Parathyroid adenoma (tissue), 2 donors: ENCODE measurements around the gene ILDR1.

Source experiments
- H2AFZ ChIP-seq: fragments of 300-600 bp; sonication (generic); one replicate; pipeline ENCODE4 v1.7.0; 2017; ENCODE audit warnings: antibody characterized with exemption, mild to moderate bottlenecking
- H3K27ac ChIP-seq: fragments of 300-600 bp; sonication (generic); one replicate; pipeline ENCODE4 v1.7.0; 2017
- H3K27me3 ChIP-seq: fragments of 300-600 bp; sonication (generic); one replicate; pipeline ENCODE4 v1.7.0; 2017; ENCODE audit warnings: low read length; ENCODE audit not compliant: control insufficient read depth, insufficient read depth
- H3K36me3 ChIP-seq: fragments of 300-600 bp; sonication (generic); one replicate; pipeline ENCODE4 v1.7.0; 2017; ENCODE audit warnings: low read length; ENCODE audit not compliant: control insufficient read depth, insufficient read depth
- H3K4me1 ChIP-seq: fragments of 300-600 bp; sonication (generic); one replicate; pipeline ENCODE4 v1.7.0; 2017; ENCODE audit warnings: control low read depth
- H3K4me2 ChIP-seq: fragments of 300-600 bp; sonication (generic); one replicate; pipeline ENCODE4 v1.7.0; 2017; ENCODE audit warnings: low read length
- H3K4me3 ChIP-seq: fragments of 300-600 bp; sonication (generic); one replicate; pipeline ENCODE4 v1.7.0; 2017; ENCODE audit warnings: low read depth, low read length
- H3K79me2 ChIP-seq: fragments of 300-600 bp; sonication (generic); one replicate; pipeline ENCODE4 v1.7.0; 2017; ENCODE audit warnings: control low read depth
- H3K9ac ChIP-seq: fragments of 300-600 bp; sonication (generic); one replicate; pipeline ENCODE4 v1.7.0; 2017; ENCODE audit warnings: mild to moderate bottlenecking
- H3K9me3 ChIP-seq: fragments of 300-600 bp; sonication (generic); one replicate; pipeline ENCODE4 v1.7.0; 2017; ENCODE audit warnings: low read length; ENCODE audit not compliant: control insufficient read depth
- CTCF ChIP-seq: fragments of 300-600 bp; sonication (generic); IDR thresholded peaks from one replicate; pipeline ENCODE4 v1.7.0; 2017; ENCODE audit warnings: antibody characterized with exemption, mild to moderate bottlenecking
- donor health status: primary hyperparathyroidism.

Gene ILDR1

GRCh38 chr3:122031123-122031468, 9.0 kb upstream of the ILDR1 start:
- H3K27me3 ChIP-seq: no peaks in the 10 kb centered on the region
- no peak overlapping the region for H3K4me2 ChIP-seq
- no peak overlapping the region for H2AFZ ChIP-seq
- TF ChIP-seq CTCF: no peak
- no peak overlapping the region for H3K4me3 ChIP-seq
- no peaks in the 10 kb centered on the region for H3K79me2 ChIP-seq
- no peak overlapping the region for H3K9ac ChIP-seq
- H3K36me3 ChIP-seq: no peaks in the 10 kb centered on the region
- H3K4me1 ChIP-seq: no peaks in the 10 kb centered on the region
- no peak overlapping the region for H3K27ac ChIP-seq
- H3K9me3 ChIP-seq: no peaks in the 10 kb centered on the region

GRCh38 chr3:122030381-122031122, 8.5 kb upstream of the ILDR1 start:
- Histone ChIP-seq H3K27ac (no peak overlapping the region), H3K9me3 (no peaks in the 10 kb centered on the region), H3K79me2 (no peaks in the 10 kb centered on the region)

GRCh38 chr3:122025296-122025695, 3.2 kb upstream of the ILDR1 start:
- Histone ChIP-seq H3K27me3 (no peaks in the 10 kb centered on the region), H3K4me3 (no peak overlapping the region), H3K4me2 (no peak overlapping the region), H3K9me3 (no peaks in the 10 kb centered on the region), H3K79me2 (no peaks in the 10 kb centered on the region), H3K9ac (no peak overlapping the region), H3K27ac (no peak overlapping the region), H3K4me1 (no peaks in the 10 kb centered on the region), H3K36me3 (no peaks in the 10 kb centered on the region), H2AFZ (no peak overlapping the region)
- TF ChIP-seq CTCF: no peak

More at GRCh38 chr3:122030381-122031122, 8.5 kb upstream of the ILDR1 start:
- Histone ChIP-seq H3K27me3 (no peaks in the 10 kb centered on the region), H2AFZ (no peak overlapping the region), H3K36me3 (no peaks in the 10 kb centered on the region), H3K4me2 (no peak overlapping the region), H3K4me1 (no peaks in the 10 kb centered on the region), H3K9ac (no peak overlapping the region), H3K4me3 (no peak overlapping the region)
- no peak for TF ChIP-seq CTCF

GRCh38 chr3:122024800-122025199, 2.8 kb upstream of the ILDR1 start:
- no peak overlapping the region for H3K4me2 ChIP-seq
- no peak overlapping the region for H3K9ac ChIP-seq
- no peak overlapping the region for H3K4me3 ChIP-seq
- H3K9me3 ChIP-seq: no peaks in the 10 kb centered on the region
- H3K27me3 ChIP-seq: no peaks in the 10 kb centered on the region
- H3K4me1 ChIP-seq: no peaks in the 10 kb centered on the region
- no peak overlapping the region for H3K27ac ChIP-seq
- TF ChIP-seq CTCF: no peak
- H3K36me3 ChIP-seq: no peaks in the 10 kb centered on the region
- H3K79me2 ChIP-seq: no peaks in the 10 kb centered on the region
- no peak overlapping the region for H2AFZ ChIP-seq

- Histone ChIP-seq H2AFZ (no peak overlapping the region), H3K9me3 (no peaks in the 10 kb centered on the region), H3K4me2 (no peak overlapping the region), H3K27ac (no peak overlapping the region), H3K4me3 (no peak overlapping the region), H3K36me3 (no peaks in the 10 kb centered on the region), H3K4me1 (no peaks in the 10 kb centered on the region), H3K27me3 (no peaks in the 10 kb centered on the region), H3K79me2 (no peaks in the 10 kb centered on the region), H3K9ac (no peak overlapping the region)
- TF ChIP-seq CTCF: no peak
Measured at GRCh38 chr3:122023335-122023910, 1.4 kb upstream of the ILDR1 start.
